C1 segment of cervical spinal cord (tissue), 14 donors: ENCODE measurements around the gene S100A3.
A peak's percentile ranks its signal among the peaks of the same experiment; 100 is the strongest.
"Not testable (repeated sequence)": the region's sequence is repeated elsewhere in the genome, so short reads cannot be mapped to it uniquely, and the experiment has no call there.

Experiments used
- DNase-seq, 14 donors: peaks; one replicate each; lab custom pipeline; 2025; lab: John Stamatoyannopoulos, UW

The S100A3 gene

GRCh38 chr1:153535242-153536011 is 13.6 kb downstream of the S100A3 start, which contains the start of gene S100A6:
Gene S100A6, minus strand, starts transcription at chr1:153535991. Its CDS starts 652 bp downstream, at chr1:153535339.
- DNase-seq, result peak in 10 of 14 donors; percentile 23 to 79 (median 42)

GRCh38 chr1:153534925-153535241 is 14.2 kb downstream of the S100A3 start:
- DNase-seq, result no peak

- DNase-seq, result peak in 1 of 14 donors; percentile 27
These were observed 14.7 kb downstream of the S100A3 start for GRCh38 chr1:153534226-153534924.

- DNase-seq, result peak in 3 of 14 donors; percentile 47 to 80 (median 51)
These were observed 15.3 kb downstream of the S100A3 start for GRCh38 chr1:153533689-153534201.

- peak in 13 of 14 donors; percentile 29 to 87 (median 68) for DNase-seq
These were observed 16.1 kb downstream of the S100A3 start for GRCh38 chr1:153532769-153533599.

GRCh38 chr1:153532181-153532580 is 16.9 kb downstream of the S100A3 start:
- DNase-seq, result no peak

GRCh38 chr1:153531638-153532037 is 17.4 kb downstream of the S100A3 start:
- no peak for DNase-seq

- DNase-seq, result peak in 1 of 14 donors; percentile 18
These were observed 21.4 kb downstream of the S100A3 start for GRCh38 chr1:153527683-153528040.

GRCh38 chr1:153527023-153527682 is 21.9 kb downstream of the S100A3 start:
- no peak for DNase-seq

GRCh38 chr1:153526132-153526543 is 22.9 kb downstream of the S100A3 start:
- DNase-seq, result peak in 1 of 14 donors; percentile 48

- peak in 1 of 14 donors; percentile 88 for DNase-seq
These were observed 23.9 kb downstream of the S100A3 start for GRCh38 chr1:153525088-153525728.

- DNase-seq, result not testable (repeated sequence)
These were observed 26.6 kb downstream of the S100A3 start for GRCh38 chr1:153522353-153523048.

- DNase-seq, result not testable (repeated sequence)
These were observed 27.2 kb downstream of the S100A3 start for GRCh38 chr1:153521808-153522207.

- no peak for DNase-seq
These were observed 28.1 kb downstream of the S100A3 start for GRCh38 chr1:153520818-153521476.

- not testable (repeated sequence) for DNase-seq
These were observed 28.8 kb downstream of the S100A3 start for GRCh38 chr1:153520137-153520691.

GRCh38 chr1:153519242-153519641 is 29.8 kb downstream of the S100A3 start:
- no peak for DNase-seq

- no peak for DNase-seq
These were observed 33.3 kb downstream of the S100A3 start for GRCh38 chr1:153515504-153516394.

GRCh38 chr1:153513666-153514065 is 35.4 kb downstream of the S100A3 start:
- no peak for DNase-seq
